ENCODE data around the gene SERPINB10. TPM values are rescaled to one million over a fixed set of nuclear protein-coding genes. Genes with fewer than 3 reads are reported as not detected.

Gene SERPINB10, protein sequence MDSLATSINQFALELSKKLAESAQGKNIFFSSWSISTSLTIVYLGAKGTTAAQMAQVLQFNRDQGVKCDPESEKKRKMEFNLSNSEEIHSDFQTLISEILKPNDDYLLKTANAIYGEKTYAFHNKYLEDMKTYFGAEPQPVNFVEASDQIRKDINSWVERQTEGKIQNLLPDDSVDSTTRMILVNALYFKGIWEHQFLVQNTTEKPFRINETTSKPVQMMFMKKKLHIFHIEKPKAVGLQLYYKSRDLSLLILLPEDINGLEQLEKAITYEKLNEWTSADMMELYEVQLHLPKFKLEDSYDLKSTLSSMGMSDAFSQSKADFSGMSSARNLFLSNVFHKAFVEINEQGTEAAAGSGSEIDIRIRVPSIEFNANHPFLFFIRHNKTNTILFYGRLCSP
- polyA plus RNA-seq: under 1 TPM in 2 of 3 donors, not detected in 1; 0.27 to 0.90 TPM

DNA sequence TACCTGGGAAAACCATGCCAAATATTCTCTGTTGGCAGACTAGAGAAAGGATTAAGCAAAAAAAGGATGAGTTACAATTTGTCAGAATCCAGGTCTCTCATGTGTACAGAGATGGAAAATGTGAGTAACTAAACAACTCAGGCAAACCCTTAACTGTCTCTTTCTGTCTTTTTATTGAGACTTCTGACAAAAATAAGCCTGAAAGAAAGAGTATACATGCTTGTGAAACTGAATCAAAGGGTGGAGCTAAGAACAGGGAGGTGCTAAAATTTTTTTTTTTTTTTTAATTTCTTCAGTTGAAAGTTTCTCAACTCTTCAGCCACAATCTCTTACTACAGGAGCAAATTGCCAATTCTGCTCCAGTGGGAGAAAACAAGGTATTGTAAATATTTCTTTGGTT, at the start of gene SERPINB10:
TSS of gene SERPINB10 (plus strand) at position 295 of the 400 bp plus-strand sequence. CDS start 7,553 bp downstream, outside the sequence.
- H3K27ac ChIP-seq (ENCODE audit: low read depth, low read length): no peak within 1 kb of the TSS

DNA sequence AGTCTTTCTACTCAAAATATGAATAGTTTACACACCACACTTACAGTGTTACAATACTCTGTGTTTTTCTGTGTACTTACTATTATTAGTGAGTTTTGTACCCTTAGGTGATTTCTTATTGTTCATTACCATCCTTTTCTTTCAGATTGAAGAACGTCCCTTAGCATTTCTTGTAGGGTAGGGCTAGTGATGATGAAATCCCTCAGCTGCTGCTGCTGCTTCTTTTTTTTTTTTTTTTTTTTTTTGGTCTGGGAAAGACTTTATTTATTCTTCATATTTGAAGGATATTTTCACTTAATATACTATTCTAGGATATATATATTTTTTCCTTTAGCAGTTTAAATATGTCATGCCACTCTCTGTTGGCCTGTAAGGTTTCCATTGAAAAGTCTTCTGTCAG, 49.3 kb upstream of the SERPINB10 start:
- WGBS, 3 donors: 20 to 73% (median 41%) methylated on average over 1 of the region's 1 CpG
- no peak overlapping the region for H3K27ac ChIP-seq (ENCODE audit: low read depth, low read length)

DNA sequence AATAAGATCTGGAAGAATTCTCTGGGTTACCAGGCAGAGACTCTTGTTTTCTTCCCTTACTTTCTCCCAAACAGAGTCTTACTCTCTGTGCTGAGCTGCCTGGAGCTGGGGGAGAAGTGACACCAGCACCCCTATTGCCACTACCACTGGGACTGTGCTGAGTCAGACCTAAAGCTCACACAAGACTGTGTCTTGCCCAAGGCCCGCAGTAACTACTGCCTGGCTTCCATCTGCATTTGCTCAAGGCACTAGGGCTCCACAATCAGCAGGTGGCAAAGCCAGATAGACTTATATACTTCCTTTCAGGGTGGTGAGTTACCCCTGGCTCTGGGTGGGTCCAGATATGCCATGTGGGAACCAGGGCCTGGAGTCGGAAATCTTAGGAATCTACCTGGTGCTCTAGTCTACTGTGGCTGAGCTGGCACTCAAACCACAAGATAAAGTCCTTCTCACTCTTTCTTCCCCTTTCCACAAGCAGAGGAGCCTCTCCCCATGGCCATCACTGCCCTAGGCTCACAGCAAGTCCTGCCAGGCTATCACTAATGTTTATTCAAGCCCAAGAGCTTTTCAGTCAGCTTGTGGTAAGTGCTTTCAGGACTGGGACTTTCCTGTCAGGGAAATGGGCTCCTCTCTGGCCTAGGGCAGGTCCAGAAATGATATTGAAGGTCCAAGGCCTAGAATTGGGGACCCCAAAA, 47.8 kb upstream of the SERPINB10 start:
- no peak overlapping the region for H3K27ac ChIP-seq (ENCODE audit: low read depth, low read length)
- WGBS, 3 donors: 74 to 85% (median 84%) methylated on average over 2 of the region's 2 CpGs

DNA sequence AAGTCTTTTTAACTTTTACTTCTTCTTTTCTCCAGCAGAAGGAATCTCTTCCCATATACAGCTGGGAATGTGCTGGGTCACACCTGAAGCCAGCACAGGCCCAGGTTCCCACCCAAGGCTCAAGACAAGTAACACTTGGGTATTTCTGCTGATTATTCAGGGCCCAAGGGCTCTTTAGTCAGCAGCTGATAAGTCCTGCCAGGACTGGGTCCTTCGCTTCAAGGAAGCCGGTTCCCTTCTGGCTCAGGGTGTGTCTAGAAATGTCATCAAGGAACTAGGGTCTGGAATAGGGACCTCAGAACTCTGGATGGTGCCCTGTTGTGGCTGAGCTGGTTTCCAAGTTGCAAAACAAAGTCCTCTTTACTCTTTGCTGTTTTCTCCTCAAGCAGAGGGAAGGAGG, 47.2 kb upstream of the SERPINB10 start:
- no peak overlapping the region for H3K27ac ChIP-seq (ENCODE audit: low read depth, low read length)
- WGBS, 3 donors: 70 to 96% (median 94%) methylated on average over 2 of the region's 2 CpGs

DNA sequence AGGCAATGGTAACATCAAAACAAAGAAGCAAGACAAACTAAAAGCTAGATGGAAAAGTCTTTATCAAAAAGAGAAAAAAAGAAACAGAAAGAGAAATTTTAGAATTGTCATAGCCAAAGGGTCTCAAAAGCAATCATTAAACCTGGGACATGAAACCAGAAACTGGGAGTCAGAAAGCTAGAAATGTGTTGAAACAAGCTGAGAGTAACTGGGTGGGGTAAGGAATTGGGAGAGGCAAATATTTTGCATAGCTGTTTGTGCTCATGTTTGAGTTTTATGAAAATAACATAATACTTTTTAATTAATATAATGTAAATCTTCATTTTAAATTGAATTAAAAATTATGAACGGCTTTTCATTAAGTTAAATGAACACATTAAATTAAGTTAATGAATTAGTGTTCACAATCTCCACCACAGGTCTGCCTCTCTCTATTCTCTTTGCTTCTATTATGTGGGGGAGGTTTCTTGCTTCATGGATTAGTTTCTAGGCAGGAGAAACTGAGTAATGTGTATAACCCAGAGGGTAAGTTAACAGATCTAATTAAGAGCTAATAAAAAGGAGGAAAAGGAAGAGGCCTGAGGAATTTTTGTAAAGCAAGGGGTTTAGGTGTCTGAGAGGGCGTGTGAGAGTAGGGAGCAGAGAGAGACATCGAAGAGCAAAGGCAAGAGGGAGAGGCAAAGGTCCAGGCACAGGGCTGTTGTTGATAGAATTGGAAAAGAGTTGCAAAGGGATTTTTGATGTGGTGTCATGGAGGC, 40.2 kb upstream of the SERPINB10 start:
- H3K27ac ChIP-seq (ENCODE audit: low read depth, low read length): no peak overlapping the region
- 79 to 81% (median 81%) methylated on average over 3 of the region's 3 CpGs for WGBS, 3 donors

DNA sequence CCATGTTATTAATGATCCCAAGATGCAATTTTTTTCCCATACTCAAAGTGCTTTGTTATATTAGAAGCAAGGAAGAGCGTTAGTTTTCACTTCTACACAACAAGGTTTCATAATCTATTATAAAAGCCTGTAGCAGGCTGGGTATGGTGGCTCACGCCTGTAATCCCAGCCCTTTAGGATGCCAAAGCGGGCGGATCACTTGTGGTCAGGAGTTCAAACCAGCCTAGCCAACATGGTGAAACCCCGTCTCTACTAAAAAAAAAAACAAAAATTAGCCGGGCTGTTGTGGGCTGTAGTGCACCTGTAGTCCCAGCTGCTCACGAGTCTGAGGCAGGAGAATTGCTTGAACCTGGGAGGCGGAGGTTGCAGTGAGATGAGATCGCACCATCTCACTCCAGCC, 39.2 kb upstream of the SERPINB10 start:
- H3K27ac ChIP-seq (ENCODE audit: low read depth, low read length): no peak overlapping the region
- WGBS, 3 donors: 84 to 95% (median 89%) methylated on average over 9 of the region's 9 CpGs

DNA sequence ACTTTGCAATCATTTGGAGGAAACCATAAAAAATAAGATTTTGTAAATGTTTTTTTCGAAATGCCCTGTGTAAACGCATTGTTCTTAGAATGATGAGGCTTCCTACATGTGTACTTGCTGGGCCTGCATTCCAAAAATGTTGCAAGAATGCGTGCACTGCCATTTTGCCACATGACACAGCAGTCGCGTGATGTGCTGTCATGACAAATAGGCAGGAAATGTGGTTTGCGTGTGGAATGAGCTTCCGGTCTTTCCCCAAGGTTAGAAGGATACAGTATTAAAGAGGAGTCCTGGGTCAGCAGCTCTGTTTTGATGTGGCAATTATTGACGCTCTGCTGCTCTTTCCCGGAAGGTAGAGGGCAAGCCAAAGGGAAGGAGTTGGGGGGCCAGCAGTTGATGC, 38.4 kb upstream of the SERPINB10 start:
- no peak overlapping the region for H3K27ac ChIP-seq (ENCODE audit: low read depth, low read length)
- 47 to 79% (median 64%) methylated on average over 9 of the region's 9 CpGs for WGBS, 3 donors

DNA sequence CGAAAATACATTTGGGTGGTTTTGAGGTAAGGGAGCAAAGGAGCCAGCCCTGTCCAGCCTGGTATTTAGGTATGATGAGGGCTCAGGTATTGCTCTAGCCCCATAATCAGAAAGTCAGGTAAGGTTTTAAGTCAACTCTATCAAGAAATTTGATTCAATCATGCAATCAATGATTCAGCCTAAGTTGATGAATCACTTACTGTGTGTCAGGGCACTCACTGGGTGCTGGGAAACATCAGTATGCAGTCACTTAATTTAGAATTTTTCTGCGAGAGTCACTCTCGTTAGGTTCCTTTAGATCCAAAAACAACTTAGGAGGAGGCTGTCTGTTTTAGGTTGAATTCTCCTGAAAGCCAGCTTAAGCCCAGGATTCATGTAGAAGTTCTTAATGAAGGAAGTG, 37.9 kb upstream of the SERPINB10 start:
- H3K27ac ChIP-seq (ENCODE audit: low read depth, low read length): no peak overlapping the region
- WGBS, 3 donors: 87 to 93% (median 88%) methylated on average over 3 of the region's 3 CpGs

DNA sequence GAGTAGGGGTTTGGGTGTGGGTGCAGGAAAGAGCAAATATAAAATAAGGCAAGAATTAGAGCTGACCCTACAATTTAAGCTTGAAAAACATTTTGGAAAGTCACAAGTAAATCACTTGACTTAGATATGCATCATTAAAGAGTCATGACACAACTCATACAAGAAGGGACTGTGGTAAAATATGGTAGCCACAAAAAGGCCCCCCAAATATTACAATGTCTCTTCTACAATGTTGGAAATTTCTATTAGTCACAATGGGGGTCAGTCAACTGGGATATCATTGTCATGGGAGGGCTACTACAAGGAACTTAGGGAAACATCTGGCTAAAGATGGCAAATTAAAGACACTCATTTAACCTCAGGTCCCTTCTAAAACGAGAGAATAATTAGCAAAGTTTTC, 35.9 kb upstream of the SERPINB10 start:
- 62 to 73% (median 71%) methylated on average over 1 of the region's 1 CpG for WGBS, 3 donors

DNA sequence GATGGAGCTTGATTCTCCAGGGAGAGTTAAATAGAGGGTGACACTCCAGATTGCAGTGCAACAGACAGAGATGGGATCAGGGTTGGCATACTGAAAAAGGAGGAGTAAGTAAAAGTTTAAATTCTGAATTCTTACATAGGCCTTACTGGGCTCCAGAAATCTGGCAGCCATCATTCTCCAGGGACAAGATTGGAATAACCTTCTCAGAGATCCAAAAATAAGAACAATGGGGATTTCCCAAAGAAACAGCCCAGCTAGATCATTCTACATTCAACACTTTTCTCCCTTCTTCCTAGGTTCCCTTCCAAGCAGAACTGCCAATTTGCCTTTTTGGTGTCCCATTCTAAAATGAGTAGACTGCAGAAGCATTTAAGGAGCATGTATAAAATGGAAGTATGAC, 35.2 kb upstream of the SERPINB10 start:
- no peak overlapping the region for H3K27ac ChIP-seq (ENCODE audit: low read depth, low read length)

More for the DNA sequence above, 35.9 kb upstream of the SERPINB10 start:
- no peak overlapping the region for H3K27ac ChIP-seq (ENCODE audit: low read depth, low read length)

DNA sequence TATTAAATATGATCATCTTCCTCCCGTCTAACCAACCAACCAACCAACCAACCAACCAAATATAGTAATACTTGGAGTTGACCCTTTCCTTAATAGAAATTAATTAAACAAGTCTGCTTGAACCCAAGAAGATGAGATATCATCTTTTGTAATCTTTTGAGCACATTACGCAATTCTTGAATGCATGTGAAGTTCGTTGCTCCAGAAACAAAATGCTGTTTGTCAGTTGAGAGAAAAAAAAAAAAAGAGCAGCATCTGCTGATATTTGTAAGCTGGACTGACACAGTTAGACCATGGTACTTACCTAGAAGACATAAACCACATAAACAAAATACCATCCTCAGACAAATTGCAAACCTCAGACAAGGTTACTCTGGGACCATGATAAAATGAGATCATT, 29.4 kb upstream of the SERPINB10 start:
- 31 to 70% (median 33%) methylated on average over 3 of the region's 3 CpGs for WGBS, 3 donors
- H3K27ac ChIP-seq (ENCODE audit: low read depth, low read length): no peak overlapping the region

DNA sequence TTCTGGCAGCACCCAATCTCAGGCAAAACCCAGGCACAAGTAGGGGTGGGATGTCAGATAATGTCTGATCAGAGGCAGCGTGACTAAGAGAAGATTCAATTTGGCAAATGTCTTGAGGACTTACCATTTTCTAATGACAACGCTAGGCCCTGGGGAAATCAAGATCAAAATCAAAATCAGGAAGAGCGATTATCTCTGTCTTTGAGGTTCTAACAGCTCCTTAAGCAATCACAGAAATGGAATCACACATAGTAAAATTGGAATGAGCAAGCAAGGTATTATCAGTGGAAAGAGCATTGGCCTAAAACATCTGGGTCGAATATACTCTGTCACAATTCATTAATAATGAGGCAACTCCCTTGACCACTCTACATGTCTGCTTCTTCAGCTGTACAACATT, 28.8 kb upstream of the SERPINB10 start:
- H3K27ac ChIP-seq (ENCODE audit: low read depth, low read length): no peak overlapping the region
- 62 to 88% (median 72%) methylated on average over 4 of the region's 4 CpGs for WGBS, 3 donors

DNA sequence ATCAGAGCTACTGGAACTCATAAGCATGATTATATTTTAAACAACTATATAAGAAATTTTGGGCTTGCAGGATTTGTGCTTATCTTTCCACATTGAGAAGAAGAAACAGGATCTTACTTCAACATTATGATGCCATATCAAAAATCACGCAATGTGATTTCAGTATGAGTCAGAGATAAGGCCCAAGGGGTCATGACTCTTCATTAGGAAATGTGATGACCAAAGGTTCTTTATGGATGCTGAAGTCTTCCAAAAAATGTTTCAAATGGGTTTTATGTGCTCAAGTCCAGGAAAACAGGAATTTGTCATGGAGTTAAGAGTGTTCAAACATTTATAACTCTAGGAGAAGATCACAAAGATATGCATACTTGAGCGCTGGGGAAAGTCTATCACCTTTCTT, 28.0 kb upstream of the SERPINB10 start:
- 54 to 86% (median 65%) methylated on average over 2 of the region's 2 CpGs for WGBS, 3 donors

DNA sequence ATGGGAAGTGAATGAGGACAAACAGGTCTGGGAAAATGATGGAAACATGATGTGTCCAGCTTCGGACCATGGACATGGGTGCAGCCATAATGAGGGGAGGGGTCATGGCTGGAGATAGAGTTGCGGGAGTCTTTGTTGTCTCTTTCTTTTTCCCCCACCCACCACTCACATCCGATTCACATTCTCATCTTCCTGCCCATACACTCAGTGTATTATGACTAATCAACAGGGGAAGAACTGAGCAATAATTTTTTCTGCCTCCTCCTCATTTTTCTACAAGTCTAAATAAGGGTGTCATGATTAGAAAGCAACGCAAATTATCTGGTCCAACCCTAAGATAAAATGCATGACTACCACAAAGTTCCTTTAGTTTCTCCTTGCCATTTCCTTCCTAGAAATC, 25.9 kb upstream of the SERPINB10 start:
- WGBS, 3 donors: 55 to 87% (median 57%) methylated on average over 4 of the region's 4 CpGs
- H3K27ac ChIP-seq (ENCODE audit: low read depth, low read length): no peak overlapping the region

More for the DNA sequence above, 28.0 kb upstream of the SERPINB10 start:
- H3K27ac ChIP-seq (ENCODE audit: low read depth, low read length): no peak overlapping the region

DNA sequence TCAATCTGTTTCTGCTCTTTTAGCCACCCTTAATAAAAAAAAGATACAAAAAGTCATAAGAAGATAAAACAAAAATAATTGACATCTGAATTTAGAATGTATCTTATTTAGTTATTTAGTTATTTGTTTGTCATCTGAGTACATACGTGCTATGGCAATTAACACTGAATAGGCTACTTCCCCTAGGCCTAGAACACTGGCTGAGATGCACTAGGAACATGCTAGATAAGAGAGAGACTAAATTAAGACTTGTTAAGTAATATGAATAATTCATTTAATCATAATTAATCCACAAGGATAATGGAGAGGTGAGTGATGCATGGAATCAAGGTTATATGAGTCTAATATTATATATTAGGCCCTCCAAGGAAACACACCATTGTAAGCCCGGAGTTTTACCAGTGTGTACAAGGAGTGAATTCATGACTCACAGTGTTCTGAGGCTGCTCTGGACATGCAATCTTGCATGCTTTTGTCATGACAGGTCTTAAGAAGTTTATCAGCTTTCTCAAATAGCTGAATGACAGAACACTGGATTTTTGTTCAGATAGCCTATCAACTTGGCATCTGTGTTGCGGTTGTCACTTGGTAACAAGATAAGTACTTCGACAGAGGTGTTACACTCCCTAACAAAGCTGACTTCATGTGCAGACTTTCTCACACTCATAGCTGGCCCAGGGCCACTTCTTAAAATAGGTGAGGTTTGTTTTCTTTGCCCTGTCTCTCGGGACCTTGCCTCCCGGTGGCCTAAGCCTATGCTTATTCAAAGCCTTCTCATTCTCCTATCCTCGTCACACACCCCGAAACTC, 25.2 kb upstream of the SERPINB10 start:
- H3K27ac ChIP-seq (ENCODE audit: low read depth, low read length): no peak overlapping the region
- 28 to 61% (median 59%) methylated on average over 8 of the region's 8 CpGs for WGBS, 3 donors

DNA sequence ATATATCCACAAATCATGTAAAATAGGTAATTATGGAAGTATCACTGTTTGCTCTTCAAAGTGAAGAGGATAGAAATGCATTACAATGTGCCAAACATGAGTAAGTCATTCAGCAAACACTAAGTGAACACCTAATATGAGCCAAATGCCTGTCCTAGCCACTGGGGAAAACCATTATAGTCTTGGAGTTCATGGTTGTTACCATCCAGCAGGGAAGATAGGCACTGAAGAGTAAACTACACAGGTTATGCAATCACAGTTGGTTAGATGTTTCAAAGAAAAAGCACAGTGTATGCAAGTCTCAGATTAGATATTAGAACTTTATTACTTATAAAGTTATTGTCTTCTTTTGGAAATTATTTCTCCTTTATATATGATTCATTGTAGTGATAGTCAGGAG, 24.1 kb upstream of the SERPINB10 start:
- H3K27ac ChIP-seq (ENCODE audit: low read depth, low read length): no peak overlapping the region

DNA sequence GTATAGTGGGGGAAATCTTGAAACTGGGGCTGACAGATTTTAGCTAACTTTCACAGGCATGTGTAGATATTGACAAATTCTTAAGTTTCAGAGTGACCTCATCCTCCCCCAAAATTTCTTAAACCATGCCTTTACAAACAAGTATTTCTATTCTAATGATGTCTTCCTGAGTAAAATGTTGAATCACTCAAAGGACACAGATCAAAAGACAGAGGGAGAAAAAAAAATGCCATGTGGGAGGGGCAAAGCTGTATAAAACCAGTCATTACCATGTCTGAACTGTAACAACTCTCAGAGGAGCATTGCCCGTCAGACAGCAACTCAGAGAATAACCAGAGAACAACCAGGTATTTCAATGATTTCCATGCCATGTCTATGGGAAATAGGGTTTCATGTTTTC, 20.3 kb upstream of the SERPINB10 start, which contains the start of gene SERPINB2:
TSS of gene SERPINB2 (plus strand) at position 282 of the 400 bp plus-strand sequence. CDS start 3,740 bp downstream, outside the sequence.
- 64 to 95% (median 71%) methylated on average over 1 of the region's 1 CpG for WGBS, 3 donors
- no peak within 1 kb of the TSS for H3K27ac ChIP-seq (ENCODE audit: low read depth, low read length)

DNA sequence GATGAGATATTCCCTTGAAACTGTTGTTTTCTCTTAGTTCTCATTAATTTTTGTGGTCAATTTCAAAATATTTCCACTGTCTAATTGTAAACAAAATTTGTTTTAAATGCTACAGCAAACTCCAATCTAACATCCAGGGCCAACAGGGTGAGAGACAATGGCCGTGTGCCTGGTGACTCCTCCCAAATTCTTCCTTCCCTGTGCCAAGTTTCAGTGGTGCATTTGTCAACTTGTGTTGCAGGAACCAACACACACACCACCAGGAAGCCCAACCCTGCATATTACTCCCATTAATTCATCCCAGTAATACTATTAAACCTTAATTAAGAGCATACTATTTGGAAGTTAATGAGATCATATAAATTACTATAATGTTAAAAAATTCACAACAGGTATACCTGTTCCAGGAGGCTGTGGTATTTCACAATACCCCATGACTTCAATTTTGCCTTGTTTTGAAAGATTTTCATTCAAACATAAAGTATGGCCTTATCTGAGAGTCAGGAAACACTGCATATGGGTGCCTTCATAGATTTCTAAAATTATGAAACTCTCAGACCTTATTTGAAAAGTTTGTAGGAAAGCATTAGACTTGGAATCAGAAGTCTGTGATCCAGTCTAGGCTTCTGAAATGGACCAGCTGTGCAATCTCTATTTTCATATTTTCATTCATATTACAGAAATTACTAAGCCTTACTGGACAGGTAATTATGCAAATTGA, 19.1 kb upstream of the SERPINB10 start:
- no peak overlapping the region for H3K27ac ChIP-seq (ENCODE audit: low read depth, low read length)
- whole genome bisulfite sequencing, 3 donors: 3 to 35% (median 19%) methylated on average over 1 of the region's 1 CpG
